CD4-positive, alpha-beta T cell treated with Interleukin-15 for 1 hour (primary cell): ENCODE results near the gene ERCC3.
"Not testable (repeated sequence)": the region's sequence is repeated elsewhere in the genome, so short reads cannot be mapped to it uniquely, and the experiment has no call there.

ENCODE experiments used
- DNase-seq: peaks from one replicate; pipeline ENCODE4 v3.0.0-alpha.2; 2020

The ERCC3 gene

GRCh38 chr2:127224135-127224534 lies 69.8 kb downstream of the ERCC3 start:
- not testable (repeated sequence) for DNase-seq

GRCh38 chr2:127220768-127221527 lies 73.0 kb downstream of the ERCC3 start:
- no peak for DNase-seq

DNA sequence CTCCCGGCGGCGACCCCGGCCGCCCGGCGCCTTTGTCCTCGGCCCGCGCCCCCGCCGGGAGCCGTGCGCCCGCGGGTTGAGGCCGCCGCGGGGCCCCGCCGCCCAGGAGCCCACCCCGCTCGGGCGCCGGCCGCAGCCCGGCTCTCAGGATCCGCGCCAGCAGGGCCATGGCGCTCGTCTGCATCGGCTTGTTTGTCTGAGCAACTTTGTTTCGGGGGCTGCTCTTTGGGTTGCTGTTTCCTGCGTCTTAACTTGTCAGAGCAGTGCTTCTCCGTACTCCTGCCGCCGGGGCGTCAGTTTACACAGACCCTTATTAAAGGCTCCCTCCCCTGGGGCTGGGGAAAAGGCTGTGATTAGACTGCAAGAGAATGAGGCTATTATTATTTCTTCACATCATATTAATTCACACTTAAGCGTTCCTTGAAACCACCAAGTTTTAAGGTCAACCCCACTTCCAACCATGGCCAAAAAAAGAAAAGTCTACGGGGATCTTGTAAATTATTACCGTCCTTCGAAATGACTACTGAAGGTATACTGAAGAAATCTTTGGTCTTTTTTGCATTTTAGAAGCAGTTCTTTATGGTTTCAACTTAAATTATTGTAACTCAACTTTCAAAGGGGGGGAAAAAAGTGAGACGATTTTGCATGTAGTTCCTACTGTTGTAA lies 73.7 kb downstream of the ERCC3 start, which contains the start of gene CYP27C1:
Gene CYP27C1 (minus strand): TSS at position 198 of the 666 bp plus-strand sequence. CDS start 29 bp downstream, at position 169.
- no peak for DNase-seq

DNA sequence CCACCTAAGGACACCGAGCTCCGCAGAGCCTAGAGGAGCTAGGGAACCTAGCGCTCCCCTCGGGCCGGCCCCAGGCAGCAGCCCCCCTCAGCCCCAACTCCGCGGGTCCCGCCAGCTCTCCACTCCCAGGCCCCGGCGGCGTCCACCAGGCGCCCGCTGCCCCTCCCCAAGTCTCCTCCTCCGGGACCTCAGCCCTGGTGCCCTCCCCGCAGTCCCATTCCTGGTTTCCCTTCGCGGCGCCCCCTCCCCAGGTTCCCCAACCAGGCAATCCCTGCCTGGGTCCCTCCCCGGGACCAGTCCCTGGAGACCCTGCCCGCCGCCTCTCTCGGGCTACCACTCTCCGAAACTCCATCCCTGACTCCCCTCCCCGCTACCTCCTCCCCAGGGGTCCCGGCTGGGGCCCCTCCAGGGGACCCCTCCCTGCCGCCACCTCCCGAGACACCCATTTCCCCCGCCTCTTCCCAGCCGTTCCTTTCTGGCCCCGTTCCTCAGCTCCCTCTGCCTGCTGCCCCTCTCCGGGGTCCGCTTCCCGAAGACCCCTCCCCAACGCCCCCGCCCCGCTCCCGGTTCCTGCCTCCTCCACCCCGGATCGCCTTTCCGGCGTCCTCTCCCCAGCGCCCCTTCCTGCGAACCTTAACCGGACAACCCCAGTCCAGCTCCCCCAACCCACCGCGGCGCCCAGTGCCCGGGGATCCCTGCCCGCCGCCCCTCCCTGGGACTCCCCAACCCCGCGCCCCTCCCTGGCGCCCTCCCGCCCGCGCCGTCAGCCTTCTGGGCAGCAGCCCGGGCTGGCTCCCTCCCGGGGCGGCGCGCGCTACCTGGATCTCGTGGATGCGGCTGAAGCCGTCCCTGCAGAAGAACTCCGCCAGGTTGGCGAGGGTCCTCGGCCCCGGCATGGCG lies 74.5 kb downstream of the ERCC3 start:
- DNase-seq: no peak

GRCh38 chr2:127218812-127219170 lies 75.2 kb downstream of the ERCC3 start:
- DNase-seq: no peak

- DNase-seq: no peak
Measured at GRCh38 chr2:127217470-127218325, 76.2 kb downstream of the ERCC3 start.

GRCh38 chr2:127216593-127216992 lies 77.4 kb downstream of the ERCC3 start:
- no peak for DNase-seq

DNA sequence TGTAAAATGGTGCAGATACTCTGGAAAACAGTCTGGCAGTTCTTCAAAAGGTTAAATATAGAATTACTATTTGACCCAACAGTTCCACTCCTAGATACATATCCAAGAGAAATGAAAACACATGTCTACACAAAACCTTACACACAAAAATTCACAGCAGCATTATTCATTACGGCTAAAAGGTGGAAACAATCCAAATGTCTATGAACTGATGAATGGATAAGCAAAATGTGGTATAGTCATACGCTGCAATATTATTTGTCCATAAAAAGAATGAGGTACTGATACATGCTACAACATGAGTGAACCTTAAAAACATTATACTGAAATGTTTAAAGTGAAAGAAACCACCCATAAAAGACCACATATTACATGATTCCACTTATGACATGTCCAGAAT lies 77.8 kb downstream of the ERCC3 start:
- no peak for DNase-seq

GRCh38 chr2:127214201-127214600 lies 79.7 kb downstream of the ERCC3 start:
- not testable (repeated sequence) for DNase-seq

- DNase-seq: no peak
Measured at GRCh38 chr2:127208313-127208712, 85.6 kb downstream of the ERCC3 start.
